A549 (cell line): ENCODE measurements around the gene TMED4. TPM values are rescaled to one million over a fixed set of nuclear protein-coding genes. Genes with fewer than 3 reads are reported as not detected.
A peak's percentile ranks its signal among the peaks of the same experiment; 100 is the strongest.

Experiments
- ATAC-seq, 2 experiments: fragments of 200-7000 bp in 1 of 2; fragments of >200 bp in 1 of 2; cut with Nextera tagmentation in 1 of 2; cut with Tn5 transposase in 1 of 2; 3 replicates each; pipeline versions ENCODE4 v1.8.0 to v1.9.1; 2018 to 2020; ENCODE audit warnings: mild to moderate bottlenecking in 1 of 2, moderate library complexity in 1 of 2
- CTCF ChIA-PET: fragments of 300-600 bp; sonication (Branson Sonifier 250); formaldehyde crosslinking; extraction: SDS; loops from one replicate; lab custom pipeline; 2021; ENCODE audit warnings: antibody characterized with exemption, inconsistent platforms; lab: Yijun Ruan, JAX
- POLR2A ChIA-PET: fragments of 350-600 bp; formaldehyde crosslinking; extraction: SDS; loops from one replicate; lab custom pipeline; 2021; ENCODE audit warnings: antibody characterized with exemption, inconsistent platforms; lab: Yijun Ruan, JAX
- DNase-seq, 2 experiments: peaks; one replicate each; pipeline versions ENCODE4 v3.0.0 to v3.0.0-alpha.2; 2011 to 2016; ENCODE audit warnings: low read depth in 1 of 2, low spot score in 1 of 2
- FAIRE-seq: peaks from 2 replicates; lab custom pipeline; 2011; peaks lifted over from hg19 to GRCh38; lab: Jason Lieb, UNC
- H3K27ac ChIP-seq, 2 experiments: fragments of >200 bp; sonication (Bioruptor Twin); formaldehyde crosslinking; 3 replicates each; pipeline ENCODE4 v1.5.1; 2016 to 2017
- H3K4me1 ChIP-seq: fragments of >200 bp; sonication (Bioruptor Twin); formaldehyde crosslinking; 3 replicates; pipeline ENCODE4 v1.6.1; 2016
- H3K4me2 ChIP-seq: fragments of >200 bp; sonication (Bioruptor Twin); formaldehyde crosslinking; 3 replicates; pipeline ENCODE4 v1.6.1; 2016
- H3K4me3 ChIP-seq: fragments of >200 bp; sonication (Bioruptor Twin); formaldehyde crosslinking; 3 replicates; pipeline ENCODE4 v1.5.1; 2016
- H3K9me3 ChIP-seq: fragments of >200 bp; sonication (Bioruptor Twin); formaldehyde crosslinking; 3 replicates; pipeline ENCODE4 v1.6.1; 2016
- CBX8 ChIP-seq: fragments of 200-600 bp; sonication (generic); IDR thresholded peaks from 2 replicates; pipeline ENCODE4 v1.6.1; 2016
- EP300 ChIP-seq, 2 experiments: fragments of >200 bp; sonication (Bioruptor Twin); formaldehyde crosslinking; IDR thresholded peaks; 2 replicates in 1 of 2; 3 replicates in 1 of 2; pipeline ENCODE4 v1.6.1; 2016 to 2017
- FOSB ChIP-seq: fragments of 250-450 bp; sonication (Bioruptor Pico); IDR thresholded peaks from 2 replicates; pipeline ENCODE4 v1.5.0; 2020; ENCODE audit warnings: mild to moderate bottlenecking, moderate library complexity
- FOSL2 ChIP-seq, 2 experiments: fragments of 450-650 bp in 1 of 2; fragments of >200 bp in 1 of 2; sonication (Bioruptor Twin) in 1 of 2; formaldehyde crosslinking; IDR thresholded peaks; 2 replicates each; pipeline versions ENCODE4 v1.5.0 to v1.6.1; 2016 to 2020; ENCODE audit warnings: mild to moderate bottlenecking in 1 of 2, moderate library complexity in 1 of 2
- FOXS1 ChIP-seq: fragments of 250-450 bp; sonication (Bioruptor Pico); IDR thresholded peaks from 2 replicates; pipeline ENCODE4 v1.5.0; 2020; ENCODE audit warnings: mild to moderate bottlenecking, moderate library complexity
- HDAC2 ChIP-seq: fragments of 200-600 bp; sonication (generic); IDR thresholded peaks from 2 replicates; pipeline ENCODE4 v1.6.1; 2016
- HEYL ChIP-seq: fragments of 250-450 bp; sonication (Bioruptor Pico); IDR thresholded peaks from 2 replicates; pipeline ENCODE4 v1.8.0; 2021; ENCODE audit warnings: mild to moderate bottlenecking, moderate library complexity
- HOXA7 ChIP-seq: fragments of 250-450 bp; sonication (Bioruptor Pico); IDR thresholded peaks from 2 replicates; pipeline ENCODE4 v1.5.0; 2020; ENCODE audit warnings: mild to moderate bottlenecking, moderate library complexity
- HOXB13 ChIP-seq: fragments of 250-450 bp; sonication (Bioruptor Pico); IDR thresholded peaks from 2 replicates; pipeline ENCODE4 v1.5.0; 2020; ENCODE audit warnings: low read depth, mild to moderate bottlenecking, moderate library complexity
- NFE2L2 ChIP-seq: fragments of 150-350 bp; conservative IDR thresholded peaks from 2 replicates; pipeline ENCODE4 v1.6.1; 2014; ENCODE audit warnings: low read length
- PHF8 ChIP-seq: fragments of 200-600 bp; sonication (generic); IDR thresholded peaks from 2 replicates; pipeline ENCODE4 v1.6.1; 2016; ENCODE audit warnings: low read depth, mild to moderate bottlenecking, antibody characterized with exemption, moderate library complexity, borderline replicate concordance
- RCOR1 ChIP-seq: fragments of 150-350 bp; IDR thresholded peaks from 2 replicates; pipeline ENCODE4 v1.6.1; 2014; ENCODE audit warnings: antibody characterized with exemption, low read length, low read depth
- RNF2 ChIP-seq: fragments of 200-600 bp; sonication (generic); IDR thresholded peaks from 2 replicates; pipeline ENCODE4 v1.6.1; 2016; ENCODE audit warnings: low read depth, mild to moderate bottlenecking, antibody characterized with exemption, moderate library complexity, borderline replicate concordance
- SMC3 ChIP-seq: fragments of >200 bp; sonication (Bioruptor Twin); formaldehyde crosslinking; IDR thresholded peaks from 3 replicates; pipeline ENCODE4 v1.6.1; 2018; ENCODE audit warnings: inconsistent platforms
- ZNF302 ChIP-seq: fragments of 250-450 bp; sonication (Bioruptor Pico); IDR thresholded peaks from 2 replicates; pipeline ENCODE4 v1.9.0; 2021; ENCODE audit warnings: inconsistent platforms, mild to moderate bottlenecking, moderate library complexity
- ZSCAN20 ChIP-seq: fragments of 250-450 bp; sonication (Bioruptor Pico); IDR thresholded peaks from 2 replicates; pipeline ENCODE4 v1.8.0; 2022; ENCODE audit warnings: mild to moderate bottlenecking, moderate library complexity
- WGBS: methylation state at CpG from one replicate; pipeline ENCODE4 v1.1.6; 2017; ENCODE audit errors: missing lambda C conversion rate; 5-methylcytosine and 5-hydroxymethylcytosine counted together
- polyA plus RNA-seq, 4 experiments: library from polyadenylated mRNA; depleted of rRNA in 3 of 4; stranded (reverse); fragments of >200 nt; fragmentation: RNase III in 1 of 4; extraction: RNeasy Plus Mini Kit Qiagen cat#74134 plus additional on column Dnase treatment in 1 of 4; gene quantifications; 2 replicates in 3 of 4; 3 replicates in 1 of 4; pipeline ENCODE4 v1.2.3, GENCODE V29; 2011 to 2017
- TF ChIP-seq, protein P1 (sequence below): fragments of 250-450 bp; sonication (Bioruptor Pico); IDR thresholded peaks from 2 replicates; pipeline ENCODE4 v1.5.0; 2020; ENCODE audit warnings: low read depth, mild to moderate bottlenecking, moderate library complexity
- TF ChIP-seq, protein P2 (sequence below): fragments of 450-650 bp; IDR thresholded peaks from 2 replicates; pipeline ENCODE4 v1.6.1; 2014; ENCODE audit warnings: antibody characterized with exemption

The TMED4 gene
- polyA plus RNA-seq, 2 of the 4 experiments (the other 2 are of a cell fraction): 55.1 to 68.3 TPM

DNA sequence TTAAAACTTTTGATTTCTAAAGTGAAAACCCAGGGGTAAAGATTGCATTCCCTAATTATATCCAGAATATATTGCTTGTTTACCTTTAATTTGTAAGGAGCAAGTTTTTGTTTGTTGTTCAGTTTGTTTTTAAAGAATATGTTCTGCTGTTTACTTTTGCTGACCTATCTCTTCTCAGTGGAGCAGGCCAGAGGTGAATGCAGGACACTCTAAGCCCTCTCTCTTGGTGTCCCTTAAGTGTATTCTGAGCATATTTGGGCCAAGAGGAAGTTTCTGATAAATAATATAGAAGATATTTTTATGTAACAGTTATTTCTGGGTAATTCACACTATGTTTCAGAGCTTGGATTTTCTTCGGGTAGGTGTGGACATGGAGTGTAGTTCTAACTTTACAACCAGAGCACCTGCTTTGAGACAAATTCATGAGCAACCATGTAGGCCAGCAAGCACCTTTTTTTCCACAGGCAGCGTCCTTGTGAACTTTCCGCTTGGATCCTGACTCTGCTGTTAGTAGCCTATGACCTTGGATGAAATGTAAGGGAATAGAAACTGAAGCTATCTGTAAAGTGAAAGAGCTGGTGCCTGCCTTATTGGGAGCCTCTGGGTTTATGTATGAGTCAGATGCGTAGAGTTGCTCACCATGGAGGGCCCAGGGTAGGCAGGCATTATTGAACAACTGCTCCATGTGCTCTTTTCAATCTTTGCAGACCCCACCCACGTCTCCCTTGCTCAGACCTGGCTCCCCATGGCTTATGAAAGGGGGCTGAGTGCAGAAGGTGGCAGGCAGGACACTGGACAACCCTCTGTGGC, 40.5 kb upstream of the TMED4 start:
- DNase-seq: no peak
- ChIA-PET POLR2A (no interaction called here), CTCF (no interaction called here)
- no peak; a peak in 1 of 6 replicates for ATAC-seq
- 93% methylated on average over 5 of the region's 5 CpGs for WGBS
- no peak for FAIRE-seq
- Histone ChIP-seq H3K4me2 (no peak overlapping the region), H3K4me1 (peaks cover 14% of the 10 kb centered on the region; the same call in 1 of the 3 replicates), H3K27ac (no peak overlapping the region), H3K9me3 (no peaks in the 10 kb centered on the region)
- TF ChIP-seq PHF8 (no peak), HOXB13 (CRISPR knock-in tag) (no peak), EP300 (IDR thresholded peaks at IDR 0.05) (no peak)
- TF ChIP-seq, all 56 proteins: peak for 0
- no peak overlapping the region for H3K4me3 ChIP-seq

DNA sequence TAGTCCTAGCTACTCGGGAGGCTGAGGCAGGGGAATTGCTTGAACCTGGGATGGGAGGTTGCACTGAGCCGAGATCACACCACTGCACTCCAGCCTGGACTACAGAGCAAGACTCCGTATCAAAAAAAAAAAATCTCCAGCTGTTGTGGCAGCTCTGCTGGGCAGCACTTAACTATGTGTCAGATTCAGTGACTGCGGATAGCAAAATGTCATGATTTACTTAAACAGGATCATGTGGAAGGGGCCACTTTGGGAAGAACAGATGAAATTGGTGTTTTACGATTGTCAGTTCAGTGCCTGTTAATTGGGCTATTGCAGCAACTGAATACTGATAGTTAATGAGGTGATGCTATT, 39.7 kb upstream of the TMED4 start:
- POLR2A ChIA-PET: no interaction called here
- H3K4me1 ChIP-seq: peaks cover 19% of the 10 kb centered on the region; the same call in 2 of the 3 replicates
- WGBS: 93% methylated on average over 5 of the region's 5 CpGs
- DNase-seq: no peak
- no peak for ATAC-seq
- no peak overlapping the region for H3K27ac ChIP-seq
- no peak for FAIRE-seq
- no peak overlapping the region for H3K4me3 ChIP-seq
- H3K9me3 ChIP-seq: no peaks in the 10 kb centered on the region
- TF ChIP-seq RNF2: no peak
- CTCF ChIA-PET: interaction anchor here (0.7 kb wide), 1 partner anchor 14 kb away, joined by 3 read pairs; no protein-coding TSS in a partner anchor
- no peak overlapping the region for H3K4me2 ChIP-seq

DNA sequence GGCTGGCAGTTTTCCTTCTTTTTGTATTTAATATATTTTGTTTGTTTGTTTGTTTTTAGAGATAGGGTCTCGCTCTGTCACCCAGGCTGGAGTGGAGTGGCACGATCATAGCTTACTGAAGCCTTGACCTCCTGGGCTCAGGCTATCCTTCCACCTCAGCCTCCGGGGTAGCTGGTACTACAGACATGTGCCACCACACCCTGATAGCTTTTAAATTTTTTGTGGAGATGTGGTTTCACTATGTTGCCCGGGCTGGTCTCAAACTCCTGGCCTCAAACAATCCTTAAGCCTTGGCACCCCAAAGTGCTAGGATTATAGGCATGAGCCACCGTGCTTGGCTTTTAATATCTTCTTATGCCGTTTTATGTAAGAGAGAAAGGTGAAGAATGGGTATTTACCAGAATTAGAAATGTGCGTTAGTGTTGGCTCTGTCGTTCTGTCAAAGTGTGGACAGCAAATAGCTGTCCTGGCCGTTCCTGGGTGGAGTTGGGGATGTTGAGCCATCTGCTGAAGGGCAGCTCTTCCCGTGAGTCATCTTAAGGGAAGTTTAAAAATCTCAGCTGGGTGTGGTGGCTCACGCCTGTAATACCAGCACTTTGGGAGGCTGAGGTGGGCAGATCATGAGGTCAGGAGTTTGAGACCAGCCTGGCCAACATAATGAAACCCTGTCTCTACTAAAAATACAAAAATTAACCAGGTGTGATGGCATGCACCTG, 39.2 kb upstream of the TMED4 start:
- TF ChIP-seq RCOR1: no peak
- TF ChIP-seq, protein P1, sequence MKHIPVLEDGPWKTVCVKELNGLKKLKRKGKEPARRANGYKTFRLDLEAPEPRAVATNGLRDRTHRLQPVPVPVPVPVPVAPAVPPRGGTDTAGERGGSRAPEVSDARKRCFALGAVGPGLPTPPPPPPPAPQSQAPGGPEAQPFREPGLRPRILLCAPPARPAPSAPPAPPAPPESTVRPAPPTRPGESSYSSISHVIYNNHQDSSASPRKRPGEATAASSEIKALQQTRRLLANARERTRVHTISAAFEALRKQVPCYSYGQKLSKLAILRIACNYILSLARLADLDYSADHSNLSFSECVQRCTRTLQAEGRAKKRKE (CRISPR knock-in tag): no peak
- no peak for TF ChIP-seq PHF8
- no peak overlapping the region for H3K27ac ChIP-seq

DNA sequence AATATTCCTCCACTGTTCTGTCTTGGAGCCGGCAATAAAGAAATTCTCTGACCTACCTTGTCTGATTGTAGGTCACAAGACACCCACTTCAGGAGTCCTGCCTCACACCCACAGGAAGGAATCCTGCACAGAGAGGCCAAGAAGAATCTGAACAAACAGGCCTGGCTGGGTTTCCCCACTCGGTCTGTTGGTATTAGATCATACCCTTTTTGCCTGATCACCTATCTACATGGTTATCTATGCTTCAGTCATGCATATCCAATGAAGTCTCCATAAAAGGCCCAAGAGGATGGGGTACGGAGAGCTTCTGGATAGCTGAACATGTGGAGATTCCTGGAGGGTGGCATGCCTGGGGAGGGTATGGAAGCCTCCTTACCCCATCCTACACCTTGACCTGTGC, 36.7 kb upstream of the TMED4 start:
- no peak for DNase-seq
- 85% methylated on average over 3 of the region's 3 CpGs for WGBS
- TF ChIP-seq HDAC2 (no peak), FOSB (CRISPR knock-in tag) (no peak), NFE2L2 (no peak), CBX8 (no peak), ZNF302 (CRISPR knock-in tag) (no peak), FOSL2 (IDR thresholded peaks at IDR 0.05) (no peak), FOSL2 (CRISPR knock-in tag; IDR thresholded peaks at IDR 0.05) (no peak), SMC3 (no peak), HOXA7 (CRISPR knock-in tag) (no peak), EP300 (IDR thresholded peaks at IDR 0.05) (no peak), ZSCAN20 (no peak), HOXB13 (CRISPR knock-in tag) (no peak), HEYL (CRISPR knock-in tag) (no peak), FOXS1 (CRISPR knock-in tag) (no peak), RCOR1 (no peak)
- TF ChIP-seq, protein P1 (CRISPR knock-in tag): no peak
- TF ChIP-seq, protein P2, sequence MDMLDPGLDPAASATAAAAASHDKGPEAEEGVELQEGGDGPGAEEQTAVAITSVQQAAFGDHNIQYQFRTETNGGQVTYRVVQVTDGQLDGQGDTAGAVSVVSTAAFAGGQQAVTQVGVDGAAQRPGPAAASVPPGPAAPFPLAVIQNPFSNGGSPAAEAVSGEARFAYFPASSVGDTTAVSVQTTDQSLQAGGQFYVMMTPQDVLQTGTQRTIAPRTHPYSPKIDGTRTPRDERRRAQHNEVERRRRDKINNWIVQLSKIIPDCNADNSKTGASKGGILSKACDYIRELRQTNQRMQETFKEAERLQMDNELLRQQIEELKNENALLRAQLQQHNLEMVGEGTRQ: no peak
- H3K4me3 ChIP-seq: no peak overlapping the region
- FAIRE-seq: no peak
- H3K9me3 ChIP-seq: no peaks in the 10 kb centered on the region
- no peak for ATAC-seq
- ChIA-PET POLR2A (no interaction called here), CTCF (no interaction called here)
- peaks cover 19% of the 10 kb centered on the region; the same call in 2 of the 3 replicates for H3K4me1 ChIP-seq
- H3K27ac ChIP-seq: no peak overlapping the region
- no peak overlapping the region for H3K4me2 ChIP-seq

More for the DNA sequence above, 39.2 kb upstream of the TMED4 start:
- peak in 1 of 2 experiments; percentile 36; a peak in 1 of 6 replicates for ATAC-seq
- peaks cover 19% of the 10 kb centered on the region; the same call in 2 of the 3 replicates for H3K4me1 ChIP-seq
- no peak overlapping the region for H3K4me3 ChIP-seq
- no peak for DNase-seq
- ChIA-PET CTCF (interaction anchor here (0.7 to 0.9 kb wide), 2 partner anchors 10 to 14 kb away, joined by 3 read pairs; no protein-coding TSS in a partner anchor), POLR2A (no interaction called here)
- no peak for FAIRE-seq
- H3K9me3 ChIP-seq: no peaks in the 10 kb centered on the region
- H3K4me2 ChIP-seq: no peak overlapping the region
- 77% methylated on average over 11 of the region's 11 CpGs for WGBS
